CD14-positive monocyte (primary cell): Measurements from ENCODE around the gene ASNSD1. TPM values are rescaled to one million over a fixed set of nuclear protein-coding genes. Genes with fewer than 3 reads are reported as not detected.

Experiments used
- DNase-seq, 3 donors: peaks; one replicate each; pipeline ENCODE4 v3.0.0-alpha.2; 2011 to 2022
- H2AFZ ChIP-seq: 2 replicates; pipeline ENCODE4 v1.6.0; 2012; ENCODE audit warnings: mild to moderate bottlenecking, low read depth, low read length, inconsistent platforms; ENCODE audit not compliant: insufficient read depth, poor library complexity, severe bottlenecking
- H3K27ac ChIP-seq, 2 donors: 1 replicate in 1 of 2; 2 replicates in 1 of 2; pipeline ENCODE4 v1.5.1; 2012 to 2013; ENCODE audit warnings: low read length in 2 of 2, control low read depth in 1 of 2, inconsistent platforms in 1 of 2, low read depth in 1 of 2, mild to moderate bottlenecking in 1 of 2
- H3K27me3 ChIP-seq, 2 donors: one replicate each; pipeline versions ENCODE4 v1.6.0 to v1.6.1; 2011 to 2013; ENCODE audit warnings: low read length in 2 of 2; ENCODE audit not compliant: control insufficient read depth in 2 of 2, insufficient read depth in 2 of 2
- H3K36me3 ChIP-seq, 2 donors: replicated peaks in 1 of 2; 1 replicate in 1 of 2; 2 replicates in 1 of 2; pipeline versions ENCODE4 v1.5.1 to v1.6.1; 2012 to 2013; ENCODE audit warnings: low read length in 2 of 2, control low read depth in 1 of 2, inconsistent platforms in 1 of 2, mild to moderate bottlenecking in 1 of 2; ENCODE audit not compliant: insufficient read depth in 2 of 2, control insufficient read depth in 1 of 2
- H3K4me1 ChIP-seq, 2 donors: 1 replicate in 1 of 2; 2 replicates in 1 of 2; pipeline versions ENCODE4 v1.5.1 to v1.6.1; 2012 to 2013; ENCODE audit warnings: low read length in 2 of 2, control low read depth in 1 of 2, inconsistent platforms in 1 of 2, mild to moderate bottlenecking in 1 of 2, moderate library complexity in 1 of 2; ENCODE audit not compliant: insufficient read depth in 2 of 2, control insufficient read depth in 1 of 2
- H3K4me2 ChIP-seq: replicated peaks from 2 replicates; pipeline ENCODE3; 2012; ENCODE audit warnings: low read length, moderate library complexity, mild to moderate bottlenecking; ENCODE audit not compliant: poor library complexity, severe bottlenecking; ENCODE audit errors: extremely low read depth
- H3K4me3 ChIP-seq, 3 experiments: fragments of 200-600 bp in 1 of 3; sonication (generic) in 1 of 3; replicated peaks in 1 of 3; 1 replicate in 2 of 3; 2 replicates in 1 of 3; pipeline ENCODE4 v1.5.1; 2011 to 2013; ENCODE audit warnings: low read length in 3 of 3, mild to moderate bottlenecking in 3 of 3, control low read depth in 2 of 3, low read depth in 2 of 3, inconsistent platforms in 1 of 3, moderate library complexity in 1 of 3
- H3K79me2 ChIP-seq: 2 replicates; pipeline ENCODE4 v1.6.0; 2012; ENCODE audit warnings: mild to moderate bottlenecking, control low read depth, inconsistent platforms, low read length, moderate library complexity; ENCODE audit not compliant: insufficient read depth
- H3K9ac ChIP-seq: 2 replicates; pipeline ENCODE4 v1.6.0; 2017; ENCODE audit warnings: low read length, mild to moderate bottlenecking; ENCODE audit not compliant: insufficient read depth, poor library complexity, severe bottlenecking
- H3K9me3 ChIP-seq, 2 donors: replicated peaks in 1 of 2; 1 replicate in 1 of 2; 2 replicates in 1 of 2; pipeline versions ENCODE4 v1.5.1 to v1.6.1; 2012 to 2013; ENCODE audit warnings: low read length in 2 of 2, control low read depth in 1 of 2; ENCODE audit not compliant: control insufficient read depth in 1 of 2, insufficient read depth in 1 of 2
- H4K20me1 ChIP-seq: 2 replicates; pipeline ENCODE4 v1.6.0; 2012; ENCODE audit warnings: mild to moderate bottlenecking, low read length, control low read depth, moderate library complexity; ENCODE audit not compliant: insufficient read depth
- H3K27ac Mint-ChIP-seq, 7 donors: one replicate each; pipeline ENCODE4 v1.8.0; 2020; ENCODE audit warnings: mild to moderate bottlenecking in 7 of 7, mixed read lengths in 7 of 7, moderate library complexity in 6 of 7, inconsistent platforms in 2 of 7
- H3K27me3 Mint-ChIP-seq, 3 donors: one replicate each; pipeline ENCODE4 v1.8.0; 2021 to 2022; ENCODE audit warnings: low read depth in 3 of 3, mild to moderate bottlenecking in 3 of 3, mixed read lengths in 3 of 3, moderate library complexity in 3 of 3, inconsistent platforms in 1 of 3
- H3K36me3 Mint-ChIP-seq, 2 donors: one replicate each; pipeline ENCODE4 v1.8.0; 2020; ENCODE audit warnings: mixed read lengths in 2 of 2, inconsistent platforms in 1 of 2, mild to moderate bottlenecking in 1 of 2
- H3K4me1 Mint-ChIP-seq: one replicate; pipeline ENCODE4 v1.8.0; 2020; ENCODE audit warnings: mild to moderate bottlenecking, mixed read lengths
- H3K4me3 Mint-ChIP-seq, 2 donors: one replicate each; pipeline ENCODE4 v1.8.0; 2020; ENCODE audit warnings: mild to moderate bottlenecking in 2 of 2, mixed read lengths in 2 of 2, moderate library complexity in 1 of 2
- H3K9me3 Mint-ChIP-seq, 7 donors: one replicate each; pipeline ENCODE4 v1.8.0; 2020 to 2022; ENCODE audit warnings: mixed read lengths in 7 of 7, mild to moderate bottlenecking in 6 of 7, moderate library complexity in 6 of 7, inconsistent platforms in 2 of 7
- WGBS: methylation state at CpG from one replicate; pipeline ENCODE4 v1.1.5; 2013; ENCODE audit warnings: missing lambda C conversion rate; ENCODE audit not compliant: insufficient coverage; 5-methylcytosine and 5-hydroxymethylcytosine counted together
- intact Hi-C, 2 donors: fragments of 100-400 bp; cut with micrococcal nuclease; formaldehyde crosslinking; loops; one replicate each; pipeline versions ENCODE4 v1.15.0 to v1.15.1; 2023
- polyA plus RNA-seq, 3 donors: library from polyadenylated mRNA; depleted of rRNA in 1 of 3; unstranded in 2 of 3; stranded (reverse) in 1 of 3; fragments of 300-500 nt in 2 of 3; fragments of >200 nt in 1 of 3; fragmentation: Illumina TruSeq in 2 of 3; gene quantifications; 1 replicate in 2 of 3; 2 replicates in 1 of 3; pipeline ENCODE4 v1.2.3, GENCODE V29; 2012 to 2021
- TF ChIP-seq, protein P1 (sequence below): fragments of 200-600 bp; IDR thresholded peaks from one replicate; pipeline ENCODE4 v1.8.0; 2022; ENCODE audit warnings: antibody characterized with exemption, mild to moderate bottlenecking

ASNSD1 gene
- polyA plus RNA-seq, 3 donors, result 8.6 to 27.1 (median 26.6) TPM

DNA sequence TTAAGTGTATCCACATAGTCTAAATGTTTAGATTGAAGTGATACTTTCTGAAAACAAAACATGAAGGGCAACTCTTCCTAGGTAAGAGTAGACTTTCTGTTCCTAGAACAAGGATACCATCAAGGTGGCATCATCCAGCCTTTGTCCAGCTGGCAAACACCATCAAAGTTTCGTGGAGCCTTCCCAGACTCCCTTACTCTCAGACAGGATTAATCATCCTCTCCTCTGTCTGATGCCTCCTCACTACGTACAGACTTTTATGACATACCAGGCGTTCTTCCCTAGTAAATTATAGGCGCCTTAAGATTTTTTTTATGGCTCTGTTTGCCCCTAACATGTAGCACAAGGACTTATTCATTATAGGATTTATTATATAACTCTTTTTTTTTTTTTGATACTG is 29.4 kb upstream of the ASNSD1 start:
- Histone ChIP-seq H2AFZ (no peak overlapping the region), H3K79me2 (no peaks in the 10 kb centered on the region), H3K4me1 (no peaks in the 10 kb centered on the region), H3K4me3 (no peak overlapping the region), H3K9me3 (no peaks in the 10 kb centered on the region), H3K4me2 (no peak overlapping the region), H3K36me3 (no peaks in the 10 kb centered on the region), H3K27me3 (no peaks in the 10 kb centered on the region), H3K9ac (no peak overlapping the region), H3K27ac (no peak overlapping the region), H4K20me1 (no peaks in the 10 kb centered on the region)
- Mint-ChIP-seq H3K36me3 (no peaks in the 10 kb centered on the region), H3K4me1 (no peaks in the 10 kb centered on the region), H3K27ac (peak overlapping the region in 2 of 7 donors; percentile 42 to 58), H3K9me3 (no peaks in the 10 kb centered on the region), H3K4me3 (no peak overlapping the region), H3K27me3 (peaks cover 0 to 2% (median 0%) of the 10 kb centered on the region in 3 donors)
- no CpG with 5 or more reads among the region's 4 CpGs for WGBS
- TF ChIP-seq, protein P1, sequence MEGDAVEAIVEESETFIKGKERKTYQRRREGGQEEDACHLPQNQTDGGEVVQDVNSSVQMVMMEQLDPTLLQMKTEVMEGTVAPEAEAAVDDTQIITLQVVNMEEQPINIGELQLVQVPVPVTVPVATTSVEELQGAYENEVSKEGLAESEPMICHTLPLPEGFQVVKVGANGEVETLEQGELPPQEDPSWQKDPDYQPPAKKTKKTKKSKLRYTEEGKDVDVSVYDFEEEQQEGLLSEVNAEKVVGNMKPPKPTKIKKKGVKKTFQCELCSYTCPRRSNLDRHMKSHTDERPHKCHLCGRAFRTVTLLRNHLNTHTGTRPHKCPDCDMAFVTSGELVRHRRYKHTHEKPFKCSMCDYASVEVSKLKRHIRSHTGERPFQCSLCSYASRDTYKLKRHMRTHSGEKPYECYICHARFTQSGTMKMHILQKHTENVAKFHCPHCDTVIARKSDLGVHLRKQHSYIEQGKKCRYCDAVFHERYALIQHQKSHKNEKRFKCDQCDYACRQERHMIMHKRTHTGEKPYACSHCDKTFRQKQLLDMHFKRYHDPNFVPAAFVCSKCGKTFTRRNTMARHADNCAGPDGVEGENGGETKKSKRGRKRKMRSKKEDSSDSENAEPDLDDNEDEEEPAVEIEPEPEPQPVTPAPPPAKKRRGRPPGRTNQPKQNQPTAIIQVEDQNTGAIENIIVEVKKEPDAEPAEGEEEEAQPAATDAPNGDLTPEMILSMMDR, result no peak
- no peak for DNase-seq
- intact Hi-C loops, result no loop called here

DNA sequence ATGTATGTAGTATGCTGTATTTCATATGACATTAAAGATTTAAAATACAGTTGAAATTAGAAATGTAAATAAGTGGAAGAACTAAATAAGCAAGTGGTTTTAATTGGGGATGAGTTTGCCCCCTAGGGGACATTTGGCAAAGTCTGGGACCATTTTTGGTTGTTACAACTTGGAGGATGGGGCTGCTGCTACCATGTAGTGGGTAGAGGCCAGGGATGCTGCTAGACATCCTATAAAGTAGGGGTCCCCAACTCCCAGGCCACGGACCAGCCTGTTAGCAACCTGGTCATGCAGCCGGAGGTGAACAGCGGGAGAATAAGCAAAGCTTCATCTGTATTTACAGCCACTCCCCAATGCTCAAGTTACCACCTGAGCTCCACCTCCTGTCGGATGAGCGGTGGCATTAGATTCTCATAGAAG is 27.9 kb upstream of the ASNSD1 start:
- Mint-ChIP-seq H3K27ac (no peak overlapping the region), H3K36me3 (no peaks in the 10 kb centered on the region), H3K4me1 (no peaks in the 10 kb centered on the region), H3K27me3 (no peaks in the 10 kb centered on the region), H3K4me3 (no peak overlapping the region), H3K9me3 (no peaks in the 10 kb centered on the region)
- no peak overlapping the region for H3K27ac ChIP-seq
- H3K4me2 ChIP-seq, result no peak overlapping the region
- TF ChIP-seq, protein P1, result peak; percentile 60
- no CpG with 5 or more reads among the region's 5 CpGs for WGBS
- no peak overlapping the region for H3K9ac ChIP-seq
- no peak overlapping the region for H2AFZ ChIP-seq
- DNase-seq, result peak in 2 of 3 donors; percentile 11 to 16
- H3K4me1 ChIP-seq, result no peaks in the 10 kb centered on the region
- H3K36me3 ChIP-seq, result no peaks in the 10 kb centered on the region
- no peaks in the 10 kb centered on the region for H3K27me3 ChIP-seq
- no peak overlapping the region for H3K4me3 ChIP-seq
- H4K20me1 ChIP-seq, result no peaks in the 10 kb centered on the region
- H3K79me2 ChIP-seq, result no peaks in the 10 kb centered on the region
- intact Hi-C loops, result no loop called here
- no peaks in the 10 kb centered on the region for H3K9me3 ChIP-seq
